ENCODE measurements around the gene OVOL2. TPM values are rescaled to one million over a fixed set of nuclear protein-coding genes. Genes with fewer than 3 reads are reported as not detected.

Gene OVOL2
- total RNA-seq, 2 experiments from 2014 or later, result not detected

GRCh38 chr20:17992847-17993513 lies 64.7 kb downstream of the OVOL2 start:
- CTCF ChIA-PET, result interaction anchor here (0.6 to 1.2 kb wide), 2 partner anchors 10 to 25 kb away, joined by 3 read pairs; partner anchors contain the start of gene SNX5
- POLR2A ChIA-PET, result interaction anchor here (0.7 to 1.0 kb wide), 3 partner anchors 11 to 504 kb away, joined by 3 to 10 read pairs (median 3); partner anchors contain the start of gene RRBP1

- ChIA-PET POLR2A (interaction anchor here (0.6 to 1.0 kb wide), 4 partner anchors 12 to 1261 kb away, joined by 3 to 10 read pairs (median 3); partner anchors contain the start of gene RRBP1), CTCF (interaction anchor here (0.6 to 1.2 kb wide), 2 partner anchors 11 to 24 kb away, joined by 3 read pairs; partner anchors contain the start of gene SNX5)
These were observed 65.5 kb downstream of the OVOL2 start for GRCh38 chr20:17992224-17992637.

GRCh38 chr20:17990278-17990972 lies 67.3 kb downstream of the OVOL2 start:
- ChIA-PET POLR2A (interaction anchor here (1.0 to 1.1 kb wide), 2 partner anchors 19 to 27 kb away, joined by 4 read pairs; no protein-coding TSS in a partner anchor), CTCF (interaction anchor here (0.9 kb wide), 1 partner anchor 17 kb away, joined by 4 read pairs; no protein-coding TSS in a partner anchor)

GRCh38 chr20:17987988-17988387 lies 69.7 kb downstream of the OVOL2 start:
- CTCF ChIA-PET, result interaction anchor here (1.1 kb wide), 1 partner anchor 8 kb away, joined by 4 read pairs; no protein-coding TSS in a partner anchor
- POLR2A ChIA-PET, result no interaction called here

- ChIA-PET CTCF (no interaction called here), POLR2A (no interaction called here)
These were observed 72.2 kb downstream of the OVOL2 start for GRCh38 chr20:17985388-17986018.

- CTCF ChIA-PET, result no interaction called here
- POLR2A ChIA-PET, result no interaction called here
These were observed 81.4 kb downstream of the OVOL2 start for GRCh38 chr20:17976305-17976704.

Other genes starting within 250 kb of the OVOL2 start
- 100 to 1,000 TPM; 205 to 212 TPM for gene SNX5, start 89.1 kb downstream of the OVOL2 start, total RNA-seq
- 10 to 100 TPM; 29.2 to 30.2 TPM for gene MGME1, start 88.9 kb downstream of the OVOL2 start, total RNA-seq
- gene KAT14, start 79.9 kb upstream of the OVOL2 start, total RNA-seq, result 10 to 100 TPM; 17.9 to 21.6 TPM
- gene PET117, start 79.9 kb upstream of the OVOL2 start, total RNA-seq, result 10 to 100 TPM; 14.4 to 15.4 TPM
- 1 to 10 TPM; 6.2 to 7.8 TPM for gene ZNF133, start 230.6 kb upstream of the OVOL2 start, total RNA-seq